Measurements from ENCODE around the gene MMP20. TPM values are rescaled to one million over a fixed set of nuclear protein-coding genes. Genes with fewer than 3 reads are reported as not detected.

MMP20 gene
- polyA plus RNA-seq, 2 of the 4 experiments (the other 2 are of a cell fraction), result not detected

- TF ChIP-seq USF2 (IDR thresholded peaks at IDR 0.05), result no peak
- TF ChIP-seq BCL3 (IDR thresholded peaks at IDR 0.05), result no peak
Measured at GRCh38 chr11:102559839-102560238, 65.3 kb downstream of the MMP20 start (continued).

- no peak for DNase-seq (ENCODE audit: low read depth in 1 of 2, low spot score in 1 of 2)
- 85% methylated on average over 3 of the region's 3 CpGs for WGBS (ENCODE audit: missing lambda C conversion rate)
- CTCF ChIA-PET, result interaction anchor here (0.6 to 1.5 kb wide), 3 partner anchors 18 to 58 kb away, joined by 3 to 7 read pairs (median 4); no protein-coding TSS in a partner anchor
- no peak for FAIRE-seq
- no peak for ATAC-seq
- TF ChIP-seq MYC (IDR thresholded peaks at IDR 0.05; ENCODE audit: borderline replicate concordance, low read length), result no peak
- TF ChIP-seq CEBPB (IDR thresholded peaks at IDR 0.05), result 0 out of 4 replicates have a peak, but pooled peaks of 1 of the 2 experiments have one; percentile 17
- peaks cover 50% of the 10 kb centered on the region for H3K4me1 ChIP-seq
- H3K9me3 ChIP-seq, result no peaks in the 10 kb centered on the region
- peak overlapping the region; percentile 88 to 95; a peak in 5 of 6 replicates for H3K27ac ChIP-seq
- no peak overlapping the region for H3K4me3 ChIP-seq
- POLR2A ChIA-PET, result no interaction called here
- H3K4me2 ChIP-seq, result no peak overlapping the region
Measured at GRCh38 chr11:102555091-102555490, 70.0 kb downstream of the MMP20 start.

- TF ChIP-seq JUN (IDR thresholded peaks at IDR 0.05) (peak in 1 of 2 experiments; percentile 42; a peak in 1 of 5 replicates), ATOH8 (CRISPR knock-in tag; IDR thresholded peaks at IDR 0.05; ENCODE audit: low read depth) (no peak), TFCP2L1 (CRISPR knock-in tag; IDR thresholded peaks at IDR 0.05) (no peak), FOSL2 (IDR thresholded peaks at IDR 0.05) (peak; percentile 71; the same call in 1 of the 2 replicates), FOSL2 (CRISPR knock-in tag; IDR thresholded peaks at IDR 0.05) (peak; percentile 82), MAX (IDR thresholded peaks at IDR 0.05) (peak; percentile 40; the same call in 1 of the 2 replicates), JUNB (IDR thresholded peaks at IDR 0.05) (peak; percentile 73), EP300 (IDR thresholded peaks at IDR 0.05) (peak in 1 of 2 experiments; percentile 49; a peak in 2 of 5 replicates), BCL3 (IDR thresholded peaks at IDR 0.05) (0 out of 3 replicates have a peak, but pooled peaks have one; percentile 45), PBX3 (IDR thresholded peaks at IDR 0.05) (no peak), RFX5 (IDR thresholded peaks at IDR 0.05) (no peak), BHLHE40 (IDR thresholded peaks at IDR 0.05; ENCODE audit: low read depth, low read length) (no peak), HOXB13 (CRISPR knock-in tag; IDR thresholded peaks at IDR 0.05; ENCODE audit: low read depth) (no peak; the same call in 1 of the 2 replicates), CTCF (IDR thresholded peaks at IDR 0.05) (no peak), SREBF2 (IDR thresholded peaks at IDR 0.05) (no peak), RARB (CRISPR knock-in tag; IDR thresholded peaks at IDR 0.05) (no peak), CEBPB (IDR thresholded peaks at IDR 0.05) (no peak), CBX2 (IDR thresholded peaks at IDR 0.05; ENCODE audit: borderline replicate concordance, low read depth) (no peak), HOXB5 (CRISPR knock-in tag; IDR thresholded peaks at IDR 0.05) (no peak), TP53 (CRISPR knock-in tag; IDR thresholded peaks at IDR 0.05) (no peak), SMC3 (IDR thresholded peaks at IDR 0.05) (no peak), GATA3 (IDR thresholded peaks at IDR 0.05; ENCODE audit: borderline replicate concordance) (peak; percentile 75; the same call in 1 of the 2 replicates), ZSCAN20 (CRISPR knock-in tag; IDR thresholded peaks at IDR 0.05) (no peak), ESRRA (IDR thresholded peaks at IDR 0.05; ENCODE audit: borderline replicate concordance, low read length) (peak; percentile 95), KDM5A (IDR thresholded peaks at IDR 0.05) (no peak), FOSB (CRISPR knock-in tag; IDR thresholded peaks at IDR 0.05) (no peak), MAZ (IDR thresholded peaks at IDR 0.05; ENCODE audit: borderline replicate concordance, low read depth, low read length) (no peak)
- CTCF ChIA-PET, result interaction anchor here (1.2 to 1.5 kb wide), 2 partner anchors 59 to 60 kb away, joined by 4 to 7 read pairs; no protein-coding TSS in a partner anchor
- peaks cover 44% of the 10 kb centered on the region for H3K4me1 ChIP-seq
- 30% methylated on average over 5 of the region's 5 CpGs for WGBS (ENCODE audit: missing lambda C conversion rate)
- peak overlapping the region; percentile 88 to 95 for H3K27ac ChIP-seq
- FAIRE-seq (no peak), ATAC-seq (peak; percentile 63 to 64), DNase-seq (ENCODE audit: low read depth in 1 of 2, low spot score in 1 of 2) (peak; percentile 46 to 87)
- H3K9me3 ChIP-seq, result no peaks in the 10 kb centered on the region
- POLR2A ChIA-PET, result interaction anchor here (0.6 to 1.0 kb wide), 2 partner anchors 10 to 166 kb away, joined by 3 to 5 read pairs; no protein-coding TSS in a partner anchor
- no peak overlapping the region for H3K4me3 ChIP-seq
- H3K4me2 ChIP-seq, result peak overlapping the region; percentile 92
Measured at GRCh38 chr11:102553835-102554282, 71.3 kb downstream of the MMP20 start.

Data from A549 (cell line).